GDM1 (cell line): Measurements from ENCODE around the gene TBX10.
"Not testable (repeated sequence)": the region's sequence is repeated elsewhere in the genome, so short reads cannot be mapped to it uniquely, and the experiment has no call there.

Source experiments
- DNase-seq: peaks from one replicate; lab custom pipeline; 2025; lab: John Stamatoyannopoulos, UW

The TBX10 gene

GRCh38 chr11:67639438-67639859 is at the start of gene TBX10:
TSS of gene TBX10 (minus strand) at chr11:67639763. CDS start at chr11:67639472, 291 bp downstream.
- DNase-seq = no peak

- DNase-seq = no peak
These were observed 49.6 kb upstream of the TBX10 start for GRCh38 chr11:67689178-67689577.

- no peak for DNase-seq
These were observed 48.4 kb upstream of the TBX10 start for GRCh38 chr11:67687986-67688385.

GRCh38 chr11:67685641-67686332 is 46.2 kb upstream of the TBX10 start:
- DNase-seq = peak; percentile 41

GRCh38 chr11:67682126-67683034 is 42.8 kb upstream of the TBX10 start:
- DNase-seq = not testable (repeated sequence)

DNA sequence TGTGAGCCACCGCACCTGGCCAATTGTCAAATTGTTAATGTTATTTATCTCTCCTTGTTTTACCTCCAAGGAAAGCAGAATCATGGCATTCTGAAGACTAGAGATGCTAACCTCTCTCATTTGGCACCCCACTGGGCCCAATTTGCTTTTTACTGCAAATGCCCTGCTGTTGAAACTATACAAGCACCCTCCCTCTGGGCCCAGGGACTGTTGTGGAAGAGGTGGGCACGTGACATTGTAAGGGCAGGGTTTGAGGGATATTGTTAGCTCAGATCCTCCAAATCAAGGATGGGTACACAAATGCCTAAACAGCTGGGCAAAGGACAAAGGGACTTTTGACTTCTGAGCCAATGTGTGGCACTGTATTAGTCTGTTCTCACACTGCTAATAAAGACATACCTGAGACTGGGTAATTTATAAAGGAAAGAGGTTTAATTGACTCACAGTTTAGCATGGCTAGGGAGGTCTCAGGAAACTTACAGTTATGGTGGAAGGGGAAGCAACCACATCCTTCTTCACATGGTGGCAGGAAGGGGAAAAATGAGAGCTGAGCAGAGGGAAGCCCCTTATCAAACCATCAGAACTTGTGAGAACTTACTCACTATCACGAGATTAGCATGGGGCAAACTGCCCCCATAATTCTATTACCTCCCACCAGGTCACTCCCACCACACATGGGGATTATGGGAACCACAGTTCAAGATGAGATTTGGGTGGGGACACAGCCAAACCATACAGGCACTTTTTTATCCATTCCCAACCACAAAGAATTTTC is 41.3 kb upstream of the TBX10 start:
- DNase-seq = peak; percentile 19

- no peak for DNase-seq
These were observed 35.6 kb upstream of the TBX10 start for GRCh38 chr11:67675058-67675747.

DNA sequence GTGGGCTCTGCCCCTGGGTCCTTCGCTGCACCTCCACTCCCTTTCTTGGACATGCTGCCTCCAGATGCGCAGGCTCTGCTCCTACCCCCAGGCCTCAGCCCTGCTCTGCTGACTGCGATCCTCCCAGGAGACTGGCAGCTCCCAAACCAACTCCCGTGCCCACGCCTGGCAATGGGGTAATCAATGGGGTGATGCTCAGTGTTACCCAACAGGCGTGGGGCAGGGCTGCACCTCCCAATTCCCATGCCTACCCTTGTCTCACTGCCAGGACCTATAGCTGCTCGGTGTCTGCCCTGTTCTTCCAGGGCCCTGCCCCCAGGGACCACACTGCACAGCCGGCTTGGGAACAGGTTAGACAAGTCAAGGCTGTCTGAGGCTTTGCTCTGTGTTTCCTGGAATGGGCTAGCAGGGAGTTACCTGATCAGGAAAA is 34.9 kb upstream of the TBX10 start, which contains the start of gene ALDH3B2:
Gene ALDH3B2 (minus strand): TSS at position 182 of the 430 bp plus-strand sequence. CDS start 7,688 bp downstream, outside the sequence.
- DNase-seq = no peak

- DNase-seq = no peak
These were observed 34.3 kb upstream of the TBX10 start for GRCh38 chr11:67673902-67674301.

DNA sequence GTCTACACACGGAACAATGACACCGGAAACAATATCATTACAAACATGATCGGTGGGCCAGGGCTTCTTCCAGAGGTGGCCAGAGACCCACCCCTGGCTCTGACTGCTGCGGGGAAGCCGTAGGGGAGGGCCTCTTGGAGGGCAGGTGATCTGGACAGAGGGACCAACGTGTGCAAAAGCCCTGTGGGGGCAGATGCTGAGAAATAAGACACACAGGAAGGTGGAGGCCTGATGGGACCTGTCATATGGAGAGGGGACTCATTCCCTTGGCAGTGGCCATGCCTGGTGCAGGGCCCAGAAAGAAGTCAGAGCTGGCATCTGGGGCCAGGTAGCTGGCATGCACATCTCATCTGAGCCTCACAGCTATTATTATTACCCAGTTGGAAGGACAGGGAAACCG is 33.8 kb upstream of the TBX10 start:
- DNase-seq = no peak

- DNase-seq = no peak
These were observed 31.6 kb upstream of the TBX10 start for GRCh38 chr11:67671211-67671520.

GRCh38 chr11:67670316-67671210 is 31.0 kb upstream of the TBX10 start:
- no peak for DNase-seq

- DNase-seq = no peak
These were observed 28.6 kb upstream of the TBX10 start for GRCh38 chr11:67668192-67668551.

GRCh38 chr11:67667490-67668191 is 28.1 kb upstream of the TBX10 start:
- DNase-seq = no peak

DNA sequence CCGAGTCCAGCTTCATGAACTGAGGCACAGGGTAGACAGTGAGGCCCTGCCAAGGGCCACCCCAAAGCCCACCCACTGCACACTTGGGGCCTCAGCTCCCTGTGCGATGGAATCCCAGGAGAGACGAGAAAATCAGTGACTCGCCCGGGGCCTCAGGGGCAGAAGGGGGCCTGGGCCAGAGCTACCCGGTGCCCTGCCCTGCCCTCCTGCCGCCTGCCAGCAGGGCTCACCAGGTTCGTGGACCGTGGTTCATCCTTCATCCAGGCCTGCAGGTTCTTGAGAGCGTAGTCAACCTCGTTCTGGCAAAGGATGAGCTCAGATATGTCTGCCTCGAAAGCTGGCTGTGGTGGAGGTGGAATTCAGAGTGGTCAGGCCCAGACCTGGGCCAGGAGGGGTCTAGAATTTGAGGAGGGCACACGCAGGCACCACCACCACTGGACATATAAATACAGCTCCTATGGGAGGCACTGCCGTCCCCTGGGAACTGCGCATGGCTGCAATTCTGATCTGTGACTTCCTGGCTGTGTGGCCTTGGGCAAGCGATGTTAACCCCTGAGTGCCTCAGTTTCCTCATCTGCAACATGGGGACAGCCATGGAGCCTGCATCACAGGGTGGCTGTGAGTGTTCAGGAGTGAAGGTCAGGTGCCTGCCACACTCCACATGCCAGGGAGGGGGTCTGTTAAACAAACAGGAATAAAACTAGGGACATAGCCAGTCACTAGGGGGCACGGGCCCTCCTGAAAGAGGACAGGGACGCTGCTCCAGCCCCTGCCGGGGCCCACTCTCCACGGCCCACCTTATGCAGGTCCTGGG is 27.3 kb upstream of the TBX10 start:
- no peak for DNase-seq

- DNase-seq = no peak
These were observed 26.7 kb upstream of the TBX10 start for GRCh38 chr11:67666303-67666645.

DNA sequence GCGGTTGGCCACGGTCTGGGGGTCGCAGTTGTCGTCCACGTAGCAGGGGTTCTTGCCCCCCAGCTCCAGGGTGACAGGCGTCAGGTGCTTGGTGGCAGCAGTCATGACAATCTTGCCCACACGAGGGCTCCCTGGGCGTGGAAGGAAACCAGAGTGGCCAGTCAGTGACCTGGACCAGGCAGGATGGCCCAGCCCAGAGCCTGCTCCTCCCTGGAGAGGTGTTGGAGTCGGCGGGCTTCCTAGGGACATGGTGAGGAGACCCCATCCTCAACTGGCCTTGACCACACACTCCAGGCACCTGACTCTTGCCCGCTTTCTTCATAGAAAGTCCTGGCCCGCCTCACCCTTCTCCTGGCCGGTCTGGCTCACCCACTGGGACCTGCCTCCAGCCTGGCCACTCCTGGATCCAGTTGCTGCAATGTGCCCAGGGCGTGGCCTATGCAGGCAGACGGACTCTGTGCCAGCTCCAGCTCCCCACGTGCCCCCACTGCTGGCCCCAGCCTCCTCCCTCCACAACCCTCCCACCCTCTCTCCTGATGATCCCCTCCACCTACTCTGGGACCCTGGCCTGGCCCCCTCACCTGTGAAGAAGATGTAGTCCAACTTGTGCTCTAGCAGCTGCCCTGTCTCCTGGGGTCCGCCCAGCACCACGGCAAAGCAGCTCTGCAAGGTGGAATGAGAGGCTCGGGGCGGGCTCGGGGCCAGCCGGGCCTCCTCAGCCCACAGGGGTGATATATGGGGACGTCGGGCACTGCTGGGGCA is 26.2 kb upstream of the TBX10 start:
- no peak for DNase-seq

GRCh38 chr11:67664696-67665540 is 25.4 kb upstream of the TBX10 start:
- DNase-seq = no peak
